ENCODE results near the gene CYTH1. TPM values are rescaled to one million over a fixed set of nuclear protein-coding genes. Genes with fewer than 3 reads are reported as not detected.
"Not testable (repeated sequence)": the region's sequence is repeated elsewhere in the genome, so short reads cannot be mapped to it uniquely, and the experiment has no call there.

The CYTH1 gene
- total RNA-seq, 1 experiment from 2014 or later, result 29.6 TPM

DNA sequence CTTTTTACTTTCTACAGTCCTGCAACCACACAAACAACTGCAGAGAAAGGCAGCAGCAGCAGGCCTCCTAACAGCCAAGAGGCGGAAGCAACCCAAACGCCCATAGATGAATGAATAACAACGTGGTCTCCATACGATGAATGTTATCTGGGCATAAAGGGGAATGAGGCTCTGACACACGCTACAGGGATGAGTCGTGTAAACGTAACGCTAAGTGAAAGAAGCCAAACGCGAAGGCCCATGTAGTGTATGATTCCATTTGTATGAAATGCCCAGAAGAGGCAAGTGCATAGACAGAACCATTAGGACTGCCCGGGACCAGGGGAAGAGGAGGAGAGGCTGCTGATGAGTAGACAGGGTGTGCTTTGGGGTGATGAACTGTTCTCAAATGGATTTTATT lies 110.1 kb downstream of the CYTH1 start:
- CTCF ChIA-PET, result no interaction called here

GRCh38 chr17:78671726-78672001 lies 110.4 kb downstream of the CYTH1 start:
- H3K9me3 Mint-ChIP-seq (ENCODE audit: unreplicated experiment); H3K4me3 ChIP-seq (ENCODE audit: low read depth, low read length); H3K27me3 Mint-ChIP-seq (ENCODE audit: insufficient read depth, unreplicated experiment); H3K36me3 ChIP-seq (ENCODE audit: control insufficient read depth, insufficient read depth, low read length); BruUV-seq (replicated peaks); DNase-seq; H3K9me3 ChIP-seq; POLR2A ChIA-PET; intact Hi-C loops (cut with micrococcal nuclease; ENCODE audit: unreplicated experiment); H3K4me3 Mint-ChIP-seq (ENCODE audit: unreplicated experiment); CTCF ChIA-PET; H3K27ac Mint-ChIP-seq (ENCODE audit: unreplicated experiment); H3K27me3 ChIP-seq (replicated peaks; ENCODE audit: control insufficient read depth, insufficient read depth, low read length): not testable (repeated sequence)
- H3K4me1 ChIP-seq, result peaks cover 16% of the 10 kb centered on the region
- Mint-ChIP-seq H3K36me3 (ENCODE audit: insufficient read depth, unreplicated experiment) (peaks cover 40% of the 10 kb centered on the region), H3K4me1 (ENCODE audit: low read depth, unreplicated experiment) (peaks cover 18% of the 10 kb centered on the region)

More for the DNA sequence above, 110.1 kb downstream of the CYTH1 start:
- Mint-ChIP-seq H3K4me3 (ENCODE audit: unreplicated experiment) (no peak overlapping the region), H3K9me3 (ENCODE audit: unreplicated experiment) (no peaks in the 10 kb centered on the region), H3K36me3 (ENCODE audit: insufficient read depth, unreplicated experiment) (peaks cover 40% of the 10 kb centered on the region), H3K27ac (ENCODE audit: unreplicated experiment) (no peak overlapping the region), H3K4me1 (ENCODE audit: low read depth, unreplicated experiment) (peaks cover 17% of the 10 kb centered on the region), H3K27me3 (ENCODE audit: insufficient read depth, unreplicated experiment) (no peaks in the 10 kb centered on the region)
- DNase-seq, result no peak
- H3K4me1 ChIP-seq, result peaks cover 12% of the 10 kb centered on the region
- intact Hi-C loops (cut with micrococcal nuclease; ENCODE audit: unreplicated experiment), result no loop called here
- BruUV-seq (replicated peaks), result no TSS peak
- no peaks in the 10 kb centered on the region for H3K36me3 ChIP-seq (ENCODE audit: control insufficient read depth, insufficient read depth, low read length)
- POLR2A ChIA-PET, result no interaction called here
- H3K4me3 ChIP-seq (ENCODE audit: low read depth, low read length), result no peak overlapping the region
- no peaks in the 10 kb centered on the region for H3K9me3 ChIP-seq
- H3K27me3 ChIP-seq (replicated peaks; ENCODE audit: control insufficient read depth, insufficient read depth, low read length), result no peaks in the 10 kb centered on the region
- TF ChIP-seq, protein P1, sequence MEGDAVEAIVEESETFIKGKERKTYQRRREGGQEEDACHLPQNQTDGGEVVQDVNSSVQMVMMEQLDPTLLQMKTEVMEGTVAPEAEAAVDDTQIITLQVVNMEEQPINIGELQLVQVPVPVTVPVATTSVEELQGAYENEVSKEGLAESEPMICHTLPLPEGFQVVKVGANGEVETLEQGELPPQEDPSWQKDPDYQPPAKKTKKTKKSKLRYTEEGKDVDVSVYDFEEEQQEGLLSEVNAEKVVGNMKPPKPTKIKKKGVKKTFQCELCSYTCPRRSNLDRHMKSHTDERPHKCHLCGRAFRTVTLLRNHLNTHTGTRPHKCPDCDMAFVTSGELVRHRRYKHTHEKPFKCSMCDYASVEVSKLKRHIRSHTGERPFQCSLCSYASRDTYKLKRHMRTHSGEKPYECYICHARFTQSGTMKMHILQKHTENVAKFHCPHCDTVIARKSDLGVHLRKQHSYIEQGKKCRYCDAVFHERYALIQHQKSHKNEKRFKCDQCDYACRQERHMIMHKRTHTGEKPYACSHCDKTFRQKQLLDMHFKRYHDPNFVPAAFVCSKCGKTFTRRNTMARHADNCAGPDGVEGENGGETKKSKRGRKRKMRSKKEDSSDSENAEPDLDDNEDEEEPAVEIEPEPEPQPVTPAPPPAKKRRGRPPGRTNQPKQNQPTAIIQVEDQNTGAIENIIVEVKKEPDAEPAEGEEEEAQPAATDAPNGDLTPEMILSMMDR (IDR thresholded peaks at IDR 0.05; ENCODE audit: insufficient read depth in 1 of 2, low read depth in 1 of 2, low read length in 1 of 2, severe bottlenecking in 1 of 2, unreplicated experiment in 1 of 2), result no peak

DNA sequence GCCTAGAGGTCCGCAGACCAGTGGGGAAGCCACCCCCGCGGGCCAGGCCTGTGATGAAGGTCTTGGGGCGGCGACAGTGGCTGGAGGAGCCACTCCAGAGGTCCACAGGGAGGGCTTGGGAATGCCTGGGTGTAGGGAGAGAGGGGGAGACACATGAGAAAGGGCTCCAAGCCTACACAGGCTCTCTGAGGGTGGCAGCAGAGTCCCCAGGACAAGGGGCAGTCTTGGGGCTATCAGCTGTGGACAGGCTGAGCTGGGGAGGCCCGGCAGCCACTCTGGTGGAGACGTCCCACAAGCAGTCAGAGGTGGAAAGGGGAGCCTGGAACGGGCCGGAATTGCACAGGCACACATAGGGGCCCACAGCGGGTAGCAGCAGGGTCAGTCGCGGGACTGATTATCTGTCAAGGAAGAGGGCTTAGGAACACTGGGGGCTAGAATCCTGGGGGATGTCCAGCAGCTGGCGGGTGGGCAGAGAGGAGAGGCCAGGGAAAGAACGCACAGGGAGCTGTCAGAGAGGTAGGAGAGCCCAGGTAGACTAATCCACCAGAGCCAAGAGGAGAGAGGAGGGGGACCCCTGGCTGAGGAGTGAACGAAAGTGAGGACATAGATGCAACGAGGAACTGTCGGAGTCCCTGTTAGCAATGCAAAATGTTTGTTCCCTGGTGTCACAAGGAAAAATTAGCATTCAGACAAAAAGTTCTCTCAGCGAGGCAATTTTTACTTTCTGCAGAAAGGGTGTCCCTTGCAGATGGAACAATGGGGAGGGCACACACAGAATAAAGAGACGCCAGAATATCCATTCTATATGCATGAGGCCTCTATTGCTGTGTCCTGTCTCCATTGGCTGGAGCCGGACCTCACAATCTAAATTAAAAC lies 111.0 kb downstream of the CYTH1 start:
- DNase-seq, result peak in 1 of 2 experiments; percentile 30
- Mint-ChIP-seq H3K27ac (ENCODE audit: unreplicated experiment) (peak overlapping the region; percentile 7), H3K4me3 (ENCODE audit: unreplicated experiment) (no peak overlapping the region), H3K36me3 (ENCODE audit: insufficient read depth, unreplicated experiment) (peaks cover 36% of the 10 kb centered on the region), H3K27me3 (ENCODE audit: insufficient read depth, unreplicated experiment) (no peaks in the 10 kb centered on the region), H3K4me1 (ENCODE audit: low read depth, unreplicated experiment) (peaks cover 24% of the 10 kb centered on the region), H3K9me3 (ENCODE audit: unreplicated experiment) (no peaks in the 10 kb centered on the region)
- CTCF ChIA-PET, result no interaction called here
- H3K4me3 ChIP-seq (ENCODE audit: low read depth, low read length), result no peak overlapping the region
- TF ChIP-seq, protein P1 (IDR thresholded peaks at IDR 0.05; ENCODE audit: insufficient read depth in 1 of 2, low read depth in 1 of 2, low read length in 1 of 2, severe bottlenecking in 1 of 2, unreplicated experiment in 1 of 2), result no peak
- POLR2A ChIA-PET, result no interaction called here
- no peaks in the 10 kb centered on the region for H3K27me3 ChIP-seq (replicated peaks; ENCODE audit: control insufficient read depth, insufficient read depth, low read length)
- H3K9me3 ChIP-seq, result no peaks in the 10 kb centered on the region
- no peaks in the 10 kb centered on the region for H3K36me3 ChIP-seq (ENCODE audit: control insufficient read depth, insufficient read depth, low read length)
- peaks cover 21% of the 10 kb centered on the region for H3K4me1 ChIP-seq
- BruUV-seq (replicated peaks), result no TSS peak
- intact Hi-C loops (cut with micrococcal nuclease; ENCODE audit: unreplicated experiment), result no loop called here
